ENCODE measurements around the gene MAPKAPK2. TPM values are rescaled to one million over a fixed set of nuclear protein-coding genes. Genes with fewer than 3 reads are reported as not detected.

The MAPKAPK2 gene
- total RNA-seq, 1 donor from 2014 or later, result 26.6 TPM

DNA sequence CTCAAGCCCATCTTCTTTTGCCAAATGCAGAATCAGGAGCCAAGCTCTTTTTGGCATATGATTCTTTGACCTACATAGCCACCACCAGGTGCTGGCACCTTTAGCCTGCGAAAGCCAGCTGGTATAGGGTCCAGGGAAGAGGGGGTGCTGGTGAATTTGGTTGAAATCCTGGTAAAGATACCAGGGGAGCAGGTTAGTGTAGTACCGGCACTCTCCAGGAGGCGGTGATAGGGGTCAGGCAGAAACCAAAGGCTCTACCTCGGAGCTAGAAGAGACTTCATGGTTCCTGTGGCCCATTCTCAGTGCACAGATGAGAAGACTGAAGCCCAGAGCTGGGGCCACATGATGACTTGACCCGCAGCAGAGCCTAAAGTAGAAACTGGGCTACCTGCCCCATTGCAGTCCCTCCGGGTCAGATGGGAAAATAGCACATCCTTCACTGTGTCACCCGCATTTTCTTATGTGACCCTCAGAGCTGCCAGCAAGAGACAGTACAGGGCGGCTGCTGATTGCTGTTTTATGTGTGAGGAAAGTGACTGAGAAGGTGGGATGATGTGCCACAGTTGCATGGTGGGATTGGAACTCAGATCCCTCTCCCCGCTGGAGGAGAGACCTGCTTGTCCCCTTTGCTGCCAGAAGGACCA lies 49.9 kb downstream of the MAPKAPK2 start:
- H3K9ac ChIP-seq (ENCODE audit: low read depth in 1 of 3, low read length in 3 of 3), result no peak overlapping the region
- no peak overlapping the region for H3K4me3 ChIP-seq (ENCODE audit: low read length in 3 of 3)
- H3K27ac ChIP-seq (ENCODE audit: low read depth, low read length), result no peak overlapping the region
- H3K9me3 ChIP-seq (ENCODE audit: control insufficient read depth in 3 of 3, low read length in 3 of 3), result no peaks in the 10 kb centered on the region
- H3K4me1 ChIP-seq (ENCODE audit: control insufficient read depth in 3 of 3, insufficient read depth in 3 of 3, low read length in 3 of 3), result peaks cover 10 to 31% (median 20%) of the 10 kb centered on the region in 3 donors
- H3K27me3 ChIP-seq (ENCODE audit: control insufficient read depth in 3 of 3, insufficient read depth in 3 of 3, low read length in 3 of 3), result no peaks in the 10 kb centered on the region
- H3K36me3 ChIP-seq (ENCODE audit: control insufficient read depth in 3 of 3, insufficient read depth in 3 of 3, low read length in 3 of 3), result peaks cover 42 to 52% (median 50%) of the 10 kb centered on the region in 3 donors

GRCh38 chr1:206735553-206736031 lies 50.9 kb downstream of the MAPKAPK2 start:
- Histone ChIP-seq H3K27ac (ENCODE audit: low read depth, low read length) (no peak overlapping the region), H3K36me3 (ENCODE audit: control insufficient read depth in 3 of 3, insufficient read depth in 3 of 3, low read length in 3 of 3) (peaks cover 33 to 42% (median 40%) of the 10 kb centered on the region in 3 donors)

DNA sequence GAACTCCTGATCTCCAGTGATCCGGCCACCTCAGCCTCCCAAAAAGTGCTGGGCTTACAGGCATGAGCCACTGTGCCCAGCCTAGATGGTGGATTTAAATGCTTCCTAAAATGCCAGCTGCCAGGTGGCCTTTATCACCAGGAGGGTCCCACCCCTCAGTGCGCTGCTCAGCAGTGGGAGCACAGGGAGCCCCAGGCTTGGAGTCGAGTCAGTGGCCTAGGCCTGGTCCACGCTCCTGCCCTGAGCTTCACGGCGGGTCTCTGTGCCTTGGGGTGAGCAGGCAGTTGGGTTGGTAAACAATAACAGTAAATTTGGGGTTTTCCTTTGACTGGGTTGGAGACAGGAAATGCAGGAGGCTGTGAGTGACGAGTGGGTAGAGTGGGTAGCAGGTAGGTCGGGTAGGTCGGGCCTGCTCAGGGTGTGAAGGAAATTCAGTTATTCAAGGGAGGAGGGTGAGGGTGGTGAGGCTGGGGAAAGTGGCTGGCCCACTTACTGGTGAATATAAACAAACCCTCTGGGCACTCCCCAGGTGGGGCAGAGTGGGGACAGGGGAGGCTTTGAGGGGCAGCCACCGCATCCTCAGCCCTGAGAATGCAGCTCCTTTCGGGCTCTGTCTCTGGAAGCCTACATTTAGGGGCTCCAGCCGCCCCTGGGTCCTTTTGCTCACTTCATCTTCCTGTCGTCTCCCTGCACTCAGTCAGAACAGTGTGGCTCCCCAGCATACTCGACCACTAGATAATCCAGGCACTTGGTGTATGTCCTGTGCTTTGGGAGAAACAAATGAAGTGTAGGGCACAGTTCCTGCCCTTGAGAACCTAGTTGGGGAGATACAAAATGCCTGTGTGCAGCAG lies 52.4 kb downstream of the MAPKAPK2 start:
- Histone ChIP-seq H3K27ac (ENCODE audit: low read depth, low read length) (no peak overlapping the region), H3K4me3 (ENCODE audit: low read length in 3 of 3) (no peak overlapping the region), H3K9ac (ENCODE audit: low read depth in 1 of 3, low read length in 3 of 3) (no peak overlapping the region), H3K9me3 (ENCODE audit: control insufficient read depth in 3 of 3, low read length in 3 of 3) (no peaks in the 10 kb centered on the region), H3K4me1 (ENCODE audit: control insufficient read depth in 3 of 3, insufficient read depth in 3 of 3, low read length in 3 of 3) (peaks cover 10 to 35% (median 20%) of the 10 kb centered on the region in 3 donors), H3K27me3 (ENCODE audit: control insufficient read depth in 3 of 3, insufficient read depth in 3 of 3, low read length in 3 of 3) (no peaks in the 10 kb centered on the region), H3K36me3 (ENCODE audit: control insufficient read depth in 3 of 3, insufficient read depth in 3 of 3, low read length in 3 of 3) (peaks cover 18 to 27% (median 25%) of the 10 kb centered on the region in 3 donors)

More at GRCh38 chr1:206735553-206736031, 50.9 kb downstream of the MAPKAPK2 start:
- H3K9ac ChIP-seq (ENCODE audit: low read depth in 1 of 3, low read length in 3 of 3), result no peak overlapping the region
- no peak overlapping the region for H3K4me3 ChIP-seq (ENCODE audit: low read length in 3 of 3)
- H3K9me3 ChIP-seq (ENCODE audit: control insufficient read depth in 3 of 3, low read length in 3 of 3), result no peaks in the 10 kb centered on the region
- peaks cover 10 to 35% (median 20%) of the 10 kb centered on the region in 3 donors for H3K4me1 ChIP-seq (ENCODE audit: control insufficient read depth in 3 of 3, insufficient read depth in 3 of 3, low read length in 3 of 3)
- H3K27me3 ChIP-seq (ENCODE audit: control insufficient read depth in 3 of 3, insufficient read depth in 3 of 3, low read length in 3 of 3), result no peaks in the 10 kb centered on the region

DNA sequence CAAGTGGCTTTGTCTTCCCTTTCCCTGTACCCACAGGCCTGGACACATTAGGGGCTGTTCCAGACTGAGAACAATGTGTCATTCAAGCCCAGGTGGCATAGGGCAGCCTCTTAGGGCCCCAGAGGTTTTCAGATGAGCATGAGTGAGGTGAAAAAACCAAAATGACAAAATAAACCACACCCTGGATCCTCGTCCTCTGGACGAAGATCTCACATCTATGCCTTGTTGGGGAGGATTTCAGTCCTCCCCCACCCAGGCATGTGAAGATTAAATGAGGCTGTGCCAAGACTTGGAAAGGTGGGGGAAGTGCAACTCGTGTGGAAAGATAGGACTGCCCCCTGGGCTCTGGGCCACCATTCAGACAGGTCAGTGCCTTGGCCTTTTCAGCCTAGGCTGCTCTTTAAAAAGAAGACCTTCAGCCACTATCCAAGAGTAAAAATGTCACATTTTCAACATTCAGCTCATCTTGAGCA lies 53.1 kb downstream of the MAPKAPK2 start:
- H3K4me3 ChIP-seq (ENCODE audit: low read length in 3 of 3), result no peak overlapping the region
- H3K36me3 ChIP-seq (ENCODE audit: control insufficient read depth in 3 of 3, insufficient read depth in 3 of 3, low read length in 3 of 3), result peaks cover 11 to 21% (median 19%) of the 10 kb centered on the region in 3 donors
- H3K9me3 ChIP-seq (ENCODE audit: control insufficient read depth in 3 of 3, low read length in 3 of 3), result no peaks in the 10 kb centered on the region
- H3K27ac ChIP-seq (ENCODE audit: low read depth, low read length), result no peak overlapping the region
- no peak overlapping the region for H3K9ac ChIP-seq (ENCODE audit: low read depth in 1 of 3, low read length in 3 of 3)
- H3K27me3 ChIP-seq (ENCODE audit: control insufficient read depth in 3 of 3, insufficient read depth in 3 of 3, low read length in 3 of 3), result no peaks in the 10 kb centered on the region
- peaks cover 10 to 35% (median 20%) of the 10 kb centered on the region in 3 donors for H3K4me1 ChIP-seq (ENCODE audit: control insufficient read depth in 3 of 3, insufficient read depth in 3 of 3, low read length in 3 of 3)

DNA sequence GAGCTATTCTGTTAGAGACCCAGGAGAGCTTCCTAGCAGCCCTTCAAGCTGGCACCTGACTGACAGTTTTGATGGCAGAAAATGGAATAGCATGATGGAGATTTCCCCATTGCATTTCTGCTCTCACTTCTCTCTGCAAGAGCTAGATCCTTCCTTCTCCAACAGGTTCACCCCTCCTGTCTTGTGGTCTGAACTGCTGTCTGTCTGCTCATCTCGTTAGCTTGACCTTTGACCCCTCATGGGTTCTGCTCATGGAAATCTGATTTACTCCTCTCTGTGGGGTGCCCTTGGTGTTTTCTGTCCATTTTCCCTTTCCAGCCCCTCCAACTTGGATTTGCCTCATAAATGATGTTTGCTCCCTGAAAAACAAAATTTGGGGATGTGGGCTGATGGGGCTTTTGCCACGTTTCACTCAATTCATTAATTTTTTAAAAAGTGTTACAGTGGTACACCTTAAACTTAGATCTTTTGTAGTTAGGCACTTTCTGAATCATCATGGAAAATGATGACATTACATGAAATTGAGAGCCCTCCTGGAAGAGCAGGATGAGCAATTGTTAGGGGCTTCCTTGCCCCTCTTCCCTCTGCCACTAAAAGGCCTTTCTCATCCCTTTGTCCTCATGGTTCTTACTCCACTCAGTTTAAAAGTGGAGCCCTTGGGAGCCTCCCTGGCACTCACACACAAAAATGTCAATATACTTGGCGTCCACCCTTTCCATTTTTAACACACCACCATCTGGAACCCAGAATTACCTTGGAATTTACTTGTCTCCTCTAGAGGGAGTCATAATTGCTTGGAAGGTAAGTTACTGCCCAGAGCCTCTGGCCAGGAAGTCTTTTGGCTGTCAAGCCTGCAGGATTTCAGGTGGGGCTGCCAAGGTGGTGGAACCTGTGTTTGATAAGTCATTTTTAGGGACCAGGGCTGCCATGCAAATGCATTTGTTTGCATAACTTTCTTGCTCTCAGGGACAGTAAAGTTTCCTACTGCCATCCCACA lies 54.0 kb downstream of the MAPKAPK2 start:
- Histone ChIP-seq H3K27me3 (ENCODE audit: control insufficient read depth in 3 of 3, insufficient read depth in 3 of 3, low read length in 3 of 3) (no peaks in the 10 kb centered on the region), H3K4me3 (ENCODE audit: low read length in 3 of 3) (no peak overlapping the region), H3K27ac (ENCODE audit: low read depth, low read length) (no peak overlapping the region), H3K9ac (ENCODE audit: low read depth in 1 of 3, low read length in 3 of 3) (no peak overlapping the region), H3K9me3 (ENCODE audit: control insufficient read depth in 3 of 3, low read length in 3 of 3) (no peaks in the 10 kb centered on the region), H3K4me1 (ENCODE audit: control insufficient read depth in 3 of 3, insufficient read depth in 3 of 3, low read length in 3 of 3) (peaks cover 10 to 35% (median 20%) of the 10 kb centered on the region in 3 donors), H3K36me3 (ENCODE audit: control insufficient read depth in 3 of 3, insufficient read depth in 3 of 3, low read length in 3 of 3) (peaks cover 6 to 14% (median 13%) of the 10 kb centered on the region in 3 donors)

DNA sequence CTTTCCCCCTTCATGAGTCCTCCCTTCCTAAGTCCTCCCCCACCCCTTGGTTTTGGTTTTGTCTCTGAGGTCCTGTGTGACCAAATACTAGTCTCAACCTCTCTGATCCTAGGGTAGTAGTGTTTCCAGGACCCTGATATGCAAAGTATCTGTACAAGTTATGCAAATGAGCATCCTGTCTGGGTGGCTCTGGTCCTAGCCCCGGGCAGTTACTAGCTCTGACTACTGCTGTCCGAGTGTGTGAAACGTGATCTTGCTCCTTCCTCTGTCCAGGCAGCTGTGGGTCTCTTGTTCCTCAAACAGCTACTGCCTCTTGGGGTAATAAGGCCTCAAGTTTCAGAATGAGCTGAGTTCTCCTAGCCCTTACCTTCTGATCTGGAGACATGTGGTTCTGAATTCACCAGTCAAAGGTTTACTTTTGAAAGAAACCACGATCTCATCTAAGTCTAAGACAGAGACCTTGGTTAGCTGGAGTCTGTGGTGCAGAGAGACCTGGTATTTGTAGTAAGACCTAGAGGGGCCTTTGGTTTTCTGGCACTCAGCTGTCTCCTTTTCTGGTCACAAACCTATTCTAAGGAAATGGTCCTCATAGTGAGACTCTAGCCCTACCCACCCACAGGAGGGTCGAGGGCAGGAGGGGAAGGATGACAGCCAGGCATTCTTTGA lies 54.8 kb downstream of the MAPKAPK2 start:
- Histone ChIP-seq H3K9me3 (ENCODE audit: control insufficient read depth in 3 of 3, low read length in 3 of 3) (no peaks in the 10 kb centered on the region), H3K4me3 (ENCODE audit: low read length in 3 of 3) (no peak overlapping the region)

DNA sequence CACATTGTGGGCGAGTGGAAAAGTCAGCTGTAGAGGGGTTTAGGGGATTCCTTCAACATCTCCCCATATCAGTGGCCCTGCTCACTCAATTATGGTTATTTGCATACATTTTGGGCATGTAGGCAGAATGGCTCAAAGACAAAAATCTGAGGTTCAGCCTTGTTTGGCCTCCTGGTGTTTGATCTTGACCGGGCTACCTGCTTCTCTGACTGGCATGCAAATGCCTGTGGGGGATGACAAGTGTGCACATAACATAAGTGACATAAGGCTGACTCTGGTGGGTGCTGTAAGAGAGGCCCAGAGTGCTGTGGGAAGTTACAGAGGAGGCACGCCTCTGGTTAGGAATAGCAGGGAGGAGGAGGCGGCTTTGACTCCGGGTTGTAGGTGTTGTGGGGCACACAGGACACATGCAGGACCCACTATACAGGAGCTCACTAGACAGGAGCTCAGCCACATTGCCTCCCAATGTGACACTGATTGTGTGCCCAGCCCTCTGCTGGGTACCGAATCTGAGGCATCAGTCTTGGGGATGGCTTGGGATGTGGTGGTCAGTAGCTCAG lies 56.5 kb downstream of the MAPKAPK2 start:
- Histone ChIP-seq H3K4me3 (ENCODE audit: low read length in 3 of 3) (no peak overlapping the region), H3K27ac (ENCODE audit: low read depth, low read length) (no peak overlapping the region), H3K4me1 (ENCODE audit: control insufficient read depth in 3 of 3, insufficient read depth in 3 of 3, low read length in 3 of 3) (peaks cover 10 to 22% (median 20%) of the 10 kb centered on the region in 3 donors), H3K9me3 (ENCODE audit: control insufficient read depth in 3 of 3, low read length in 3 of 3) (no peaks in the 10 kb centered on the region), H3K27me3 (ENCODE audit: control insufficient read depth in 3 of 3, insufficient read depth in 3 of 3, low read length in 3 of 3) (no peaks in the 10 kb centered on the region), H3K36me3 (ENCODE audit: control insufficient read depth in 3 of 3, insufficient read depth in 3 of 3, low read length in 3 of 3) (no peaks in the 10 kb centered on the region), H3K9ac (ENCODE audit: low read depth in 1 of 3, low read length in 3 of 3) (no peak overlapping the region)

More for the DNA sequence above, 54.8 kb downstream of the MAPKAPK2 start:
- peaks cover 10 to 35% (median 20%) of the 10 kb centered on the region in 3 donors for H3K4me1 ChIP-seq (ENCODE audit: control insufficient read depth in 3 of 3, insufficient read depth in 3 of 3, low read length in 3 of 3)
- peaks cover 6 to 11% (median 8%) of the 10 kb centered on the region in 3 donors for H3K36me3 ChIP-seq (ENCODE audit: control insufficient read depth in 3 of 3, insufficient read depth in 3 of 3, low read length in 3 of 3)
- H3K27ac ChIP-seq (ENCODE audit: low read depth, low read length), result no peak overlapping the region
- no peak overlapping the region for H3K9ac ChIP-seq (ENCODE audit: low read depth in 1 of 3, low read length in 3 of 3)
- H3K27me3 ChIP-seq (ENCODE audit: control insufficient read depth in 3 of 3, insufficient read depth in 3 of 3, low read length in 3 of 3), result no peaks in the 10 kb centered on the region

DNA sequence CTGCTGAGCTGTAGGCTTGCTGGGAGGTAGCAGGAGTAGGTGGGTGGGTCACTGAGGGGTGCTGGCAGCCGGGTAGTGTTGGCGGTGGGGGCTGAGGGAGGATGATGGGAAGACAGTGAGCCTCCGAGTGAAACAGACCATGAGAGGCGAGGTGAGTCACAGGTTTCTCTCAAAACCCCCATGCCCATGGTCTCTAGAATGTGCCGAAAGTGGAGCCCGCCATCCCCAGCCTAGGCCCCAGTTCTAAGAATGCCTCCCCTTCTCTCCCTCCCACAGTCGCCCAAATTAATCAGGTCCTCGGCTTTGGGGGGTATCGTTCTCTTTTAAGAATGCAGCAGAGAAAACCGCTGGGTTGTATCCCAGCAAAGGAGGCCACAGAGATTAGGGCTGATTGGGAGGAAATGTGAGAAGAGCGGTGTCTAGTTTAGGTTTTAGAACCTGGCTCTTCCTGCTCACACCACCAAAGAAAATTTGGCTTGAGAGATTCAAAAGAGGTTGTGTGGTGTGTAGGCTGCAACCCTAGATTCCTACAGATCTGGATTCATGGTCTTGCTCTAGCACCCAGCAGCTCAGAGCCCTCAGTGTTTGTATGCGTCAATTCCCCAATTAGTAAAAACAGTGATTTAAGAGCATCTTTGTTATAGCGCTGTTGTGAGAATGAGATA lies 58.1 kb downstream of the MAPKAPK2 start:
- Histone ChIP-seq H3K27ac (ENCODE audit: low read depth, low read length) (no peak overlapping the region), H3K4me3 (ENCODE audit: low read length in 3 of 3) (no peak overlapping the region), H3K36me3 (ENCODE audit: control insufficient read depth in 3 of 3, insufficient read depth in 3 of 3, low read length in 3 of 3) (no peaks in the 10 kb centered on the region), H3K4me1 (ENCODE audit: control insufficient read depth in 3 of 3, insufficient read depth in 3 of 3, low read length in 3 of 3) (peaks cover 10 to 16% (median 12%) of the 10 kb centered on the region in 3 donors), H3K9ac (ENCODE audit: low read depth in 1 of 3, low read length in 3 of 3) (no peak overlapping the region), H3K9me3 (ENCODE audit: control insufficient read depth in 3 of 3, low read length in 3 of 3) (no peaks in the 10 kb centered on the region), H3K27me3 (ENCODE audit: control insufficient read depth in 3 of 3, insufficient read depth in 3 of 3, low read length in 3 of 3) (no peaks in the 10 kb centered on the region)
